ENCODE measurements around the gene BRF1. TPM values are rescaled to one million over a fixed set of nuclear protein-coding genes. Genes with fewer than 3 reads are reported as not detected.

Gene BRF1
- polyA plus RNA-seq, 3 donors: 16.8 to 20.4 (median 17.8) TPM

- WGBS, 3 donors: 88 to 90% (median 88%) methylated on average over 15 of the region's 15 CpGs
- no peak overlapping the region for H3K27ac ChIP-seq (ENCODE audit: low read depth, low read length)
These were observed 76.8 kb downstream of the BRF1 start for GRCh38 chr14:105223770-105224544.

- WGBS, 3 donors: 93 to 96% (median 96%) methylated on average over 16 of the region's 16 CpGs
- no peak overlapping the region for H3K27ac ChIP-seq (ENCODE audit: low read depth, low read length)
These were observed 77.5 kb downstream of the BRF1 start for GRCh38 chr14:105223260-105223659.

- H3K27ac ChIP-seq (ENCODE audit: low read depth, low read length): no peak overlapping the region
These were observed 79.1 kb downstream of the BRF1 start for GRCh38 chr14:105221598-105222178.

GRCh38 chr14:105220699-105221597, 79.9 kb downstream of the BRF1 start:
- WGBS, 3 donors: 70 to 86% (median 81%) methylated on average over 29 of the region's 29 CpGs
- H3K27ac ChIP-seq (ENCODE audit: low read depth, low read length): no peak overlapping the region

More at GRCh38 chr14:105221598-105222178, 79.1 kb downstream of the BRF1 start:
- WGBS, 3 donors: 62 to 96% (median 96%) methylated on average over 27 of the region's 27 CpGs

GRCh38 chr14:105219753-105220152, 81.0 kb downstream of the BRF1 start:
- H3K27ac ChIP-seq (ENCODE audit: low read depth, low read length): no peak overlapping the region
- WGBS, 3 donors: 95 to 96% (median 95%) methylated on average over 15 to 17 of the region's 17 CpGs

- H3K27ac ChIP-seq (ENCODE audit: low read depth, low read length): no peak overlapping the region
- WGBS, 3 donors: 89 to 93% (median 92%) methylated on average over 29 of the region's 29 CpGs
These were observed 81.7 kb downstream of the BRF1 start for GRCh38 chr14:105219043-105219612.

GRCh38 chr14:105218611-105219010, 82.2 kb downstream of the BRF1 start:
- WGBS, 3 donors: 95 to 97% (median 97%) methylated on average over 16 to 19 of the region's 19 CpGs
- no peak overlapping the region for H3K27ac ChIP-seq (ENCODE audit: low read depth, low read length)

- H3K27ac ChIP-seq (ENCODE audit: low read depth, low read length): no peak overlapping the region
- WGBS, 3 donors: 82 to 91% (median 90%) methylated on average over 11 of the region's 11 CpGs
These were observed 83.0 kb downstream of the BRF1 start for GRCh38 chr14:105217774-105218173.

- WGBS, 3 donors: 86 to 91% (median 87%) methylated on average over 29 to 30 of the region's 30 CpGs
- no peak overlapping the region for H3K27ac ChIP-seq (ENCODE audit: low read depth, low read length)
These were observed 84.1 kb downstream of the BRF1 start for GRCh38 chr14:105216490-105217247.

GRCh38 chr14:105215602-105216001, 85.2 kb downstream of the BRF1 start:
- no peak overlapping the region for H3K27ac ChIP-seq (ENCODE audit: low read depth, low read length)
- 91 to 99% (median 98%) methylated on average over 3 of the region's 3 CpGs for WGBS, 3 donors

- WGBS, 3 donors: 90 to 91% (median 91%) methylated on average over 12 to 14 of the region's 14 CpGs
- H3K27ac ChIP-seq (ENCODE audit: low read depth, low read length): no peak overlapping the region
These were observed 86.4 kb downstream of the BRF1 start for GRCh38 chr14:105214324-105214915.

GRCh38 chr14:105213361-105213760, 87.4 kb downstream of the BRF1 start:
- WGBS, 3 donors: 73 to 91% (median 76%) methylated on average over 10 of the region's 10 CpGs
- H3K27ac ChIP-seq (ENCODE audit: low read depth, low read length): no peak overlapping the region

- WGBS, 3 donors: 85 to 89% (median 85%) methylated on average over 18 of the region's 18 CpGs
- H3K27ac ChIP-seq (ENCODE audit: low read depth, low read length): no peak overlapping the region
These were observed 88.1 kb downstream of the BRF1 start for GRCh38 chr14:105212541-105213300.

GRCh38 chr14:105211758-105212089, 89.1 kb downstream of the BRF1 start:
- H3K27ac ChIP-seq (ENCODE audit: low read depth, low read length): no peak overlapping the region
- WGBS, 3 donors: 84 to 91% (median 90%) methylated on average over 9 of the region's 9 CpGs

GRCh38 chr14:105211086-105211757, 89.6 kb downstream of the BRF1 start:
- H3K27ac ChIP-seq (ENCODE audit: low read depth, low read length): no peak overlapping the region
- 92 to 93% (median 92%) methylated on average over 23 of the region's 23 CpGs for WGBS, 3 donors

GRCh38 chr14:105210266-105211025, 90.4 kb downstream of the BRF1 start:
- WGBS, 3 donors: 80 to 95% (median 94%) methylated on average over 29 to 30 of the region's 30 CpGs
- H3K27ac ChIP-seq (ENCODE audit: low read depth, low read length): no peak overlapping the region

All from adipose tissue (tissue), 3 donors.